Activated B cell treated with CpG ODN at 0.5 μM for 24 hours (primary cell): Measurements from ENCODE around the gene ARHGEF28. TPM values are rescaled to one million over a fixed set of nuclear protein-coding genes. Genes with fewer than 3 reads are reported as not detected.

Source experiments
- ATAC-seq: fragments of 200-7000 bp; cut with Tn5 transposase; one replicate; pipeline ENCODE4 v1.10.0; 2021; ENCODE audit warnings: low read depth, mild to moderate bottlenecking, moderate library complexity
- CTCF ChIA-PET: fragments of 350-600 bp; sonication (Branson Sonifier 250); formaldehyde crosslinking; loops from one replicate; lab custom pipeline; 2021; ENCODE audit warnings: antibody characterized with exemption; lab: Charles Lee
- POLR2A ChIA-PET: fragments of 350-600 bp; sonication (Branson Sonifier 250); formaldehyde crosslinking; loops from one replicate; lab custom pipeline; 2021; ENCODE audit warnings: antibody characterized with exemption; lab: Charles Lee
- DNase-seq: peaks from one replicate; pipeline ENCODE4 v3.0.0; 2022
- H3K27ac Mint-ChIP-seq: one replicate; pipeline ENCODE4 v1.8.0; 2020; ENCODE audit warnings: mixed read lengths
- H3K27me3 Mint-ChIP-seq: one replicate; pipeline ENCODE4 v1.8.0; 2021; ENCODE audit warnings: mixed read lengths
- H3K36me3 Mint-ChIP-seq: one replicate; pipeline ENCODE4 v1.8.0; 2021; ENCODE audit warnings: low read depth, mixed read lengths
- H3K4me1 Mint-ChIP-seq: one replicate; pipeline ENCODE4 v1.8.0; 2021; ENCODE audit warnings: mixed read lengths
- H3K4me3 Mint-ChIP-seq: one replicate; pipeline ENCODE4 v1.8.0; 2020; ENCODE audit warnings: mild to moderate bottlenecking, mixed read lengths
- H3K9me3 Mint-ChIP-seq: one replicate; pipeline ENCODE4 v1.8.0; 2020; ENCODE audit warnings: mixed read lengths
- CTCF ChIP-seq: fragments of 200-600 bp; IDR thresholded peaks from one replicate; pipeline ENCODE4 v1.8.0; 2022; ENCODE audit warnings: antibody characterized with exemption, mild to moderate bottlenecking
- intact Hi-C: fragments of 100-400 bp; cut with micrococcal nuclease; formaldehyde crosslinking; loops from one replicate; pipeline ENCODE4 v1.15.1; 2024
- total RNA-seq: library from RNA; stranded (reverse); gene quantifications from 2 replicates; pipeline ENCODE4 v1.2.3, GENCODE V29; 2022

The ARHGEF28 gene
- total RNA-seq, 1 donor from 2014 or later: not detected

GRCh38 chr5:73747696-73748380 is 121.8 kb downstream of the ARHGEF28 start:
- no peak overlapping the region for H3K4me3 Mint-ChIP-seq
- no peak for ATAC-seq
- H3K36me3 Mint-ChIP-seq: no peaks in the 10 kb centered on the region
- DNase-seq: no peak
- POLR2A ChIA-PET: no interaction called here
- no peaks in the 10 kb centered on the region for H3K9me3 Mint-ChIP-seq
- no peaks in the 10 kb centered on the region for H3K4me1 Mint-ChIP-seq
- CTCF ChIA-PET: no interaction called here
- intact Hi-C loops: no loop called here
- TF ChIP-seq CTCF: no peak
- peaks cover 8% of the 10 kb centered on the region for H3K27me3 Mint-ChIP-seq
- no peak overlapping the region for H3K27ac Mint-ChIP-seq

GRCh38 chr5:73748510-73749400 is 122.8 kb downstream of the ARHGEF28 start:
- Mint-ChIP-seq H3K4me1 (no peaks in the 10 kb centered on the region), H3K27ac (no peak overlapping the region), H3K27me3 (peaks cover 12% of the 10 kb centered on the region), H3K36me3 (no peaks in the 10 kb centered on the region), H3K4me3 (no peak overlapping the region), H3K9me3 (no peaks in the 10 kb centered on the region)
- intact Hi-C loops: no loop called here
- no peak for TF ChIP-seq CTCF
- ChIA-PET CTCF (no interaction called here), POLR2A (no interaction called here)
- DNase-seq (no peak), ATAC-seq (no peak)

- Mint-ChIP-seq H3K4me3 (no peak overlapping the region), H3K4me1 (no peaks in the 10 kb centered on the region), H3K27ac (no peak overlapping the region), H3K27me3 (peaks cover 12% of the 10 kb centered on the region), H3K9me3 (no peaks in the 10 kb centered on the region), H3K36me3 (no peaks in the 10 kb centered on the region)
- POLR2A ChIA-PET: no interaction called here
- no peak for ATAC-seq
- intact Hi-C loops: no loop called here
- no peak for TF ChIP-seq CTCF
- no peak for DNase-seq
- CTCF ChIA-PET: no interaction called here
Observed at GRCh38 chr5:73749485-73750270, 123.7 kb downstream of the ARHGEF28 start.

- ChIA-PET POLR2A (no interaction called here), CTCF (no interaction called here)
- intact Hi-C loops: no loop called here
Observed at GRCh38 chr5:73751254-73751914, 125.4 kb downstream of the ARHGEF28 start.

More at GRCh38 chr5:73751254-73751914, 125.4 kb downstream of the ARHGEF28 start:
- Mint-ChIP-seq H3K27ac (no peak overlapping the region), H3K27me3 (peaks cover 14% of the 10 kb centered on the region), H3K9me3 (no peaks in the 10 kb centered on the region), H3K36me3 (no peaks in the 10 kb centered on the region), H3K4me1 (no peaks in the 10 kb centered on the region), H3K4me3 (no peak overlapping the region)
- TF ChIP-seq CTCF: no peak
- ATAC-seq (no peak), DNase-seq (no peak)
